HepG2 (cell line): ENCODE measurements around the gene SIGLEC8. TPM values are rescaled to one million over a fixed set of nuclear protein-coding genes. Genes with fewer than 3 reads are reported as not detected.

ENCODE experiments used
- ATAC-seq: fragments of 200-7000 bp; cut with Tn5 transposase; 3 replicates; pipeline ENCODE4 v1.9.1; 2020; ENCODE audit warnings: mild to moderate bottlenecking, moderate library complexity
- BruUV-seq: library from RNA; stranded (reverse); fragments of 400-500 nt; replicated peaks from 2 replicates; lab custom pipeline; 2021; lab: Mats Ljungman, UMichigan
- CTCF ChIA-PET: fragments of 300-600 bp; formaldehyde crosslinking; extraction: SDS; loops from one replicate; lab custom pipeline; 2021; ENCODE audit warnings: low total read pairs, inconsistent platforms, low intra/inter-chr PET ratio; lab: Yijun Ruan, JAX
- POLR2A ChIA-PET: fragments of 350-600 bp; sonication (Branson Sonifier 250); formaldehyde crosslinking; loops from one replicate; lab custom pipeline; 2020; ENCODE audit warnings: antibody characterized with exemption, inconsistent platforms; lab: Yijun Ruan, JAX
- DNase-seq: peaks from one replicate; pipeline ENCODE4 v3.0.0-alpha.2; 2015; ENCODE audit warnings: low spot score
- FAIRE-seq: peaks from 3 replicates; lab custom pipeline; 2011; peaks lifted over from hg19 to GRCh38; lab: Jason Lieb, UNC
- H2AFZ ChIP-seq: one replicate; pipeline ENCODE4 v1.6.1; 2011; ENCODE audit warnings: low read length, inconsistent platforms
- H3K27ac ChIP-seq: fragments of 300-600 bp; 3 replicates; pipeline ENCODE4 v1.8.0; 2011; ENCODE audit warnings: mixed run types, mild to moderate bottlenecking, mixed read lengths, low read length, inconsistent platforms; ENCODE audit not compliant: insufficient read depth; ENCODE audit errors: extremely low read length
- H3K27me3 ChIP-seq, 2 experiments: fragments of 200-600 bp in 1 of 2; 2 replicates in 1 of 2; 3 replicates in 1 of 2; pipeline versions ENCODE4 v1.6.0 to v1.8.0; 2011; ENCODE audit warnings: low read length in 2 of 2, mild to moderate bottlenecking in 2 of 2, moderate library complexity in 2 of 2, inconsistent platforms in 1 of 2; ENCODE audit not compliant: insufficient read depth in 2 of 2, control insufficient read depth in 1 of 2
- H3K36me3 ChIP-seq, 2 experiments: fragments of 200-600 bp in 1 of 2; replicated peaks in 1 of 2; 2 replicates in 1 of 2; 3 replicates in 1 of 2; pipeline versions ENCODE4 v1.5.1 to v1.8.0; 2011; ENCODE audit warnings: low read length in 2 of 2, inconsistent platforms in 1 of 2; ENCODE audit not compliant: insufficient read depth in 2 of 2, control insufficient read depth in 1 of 2
- H3K4me1 ChIP-seq: 2 replicates; pipeline ENCODE4 v1.5.1; 2012; ENCODE audit warnings: low read length, inconsistent platforms; ENCODE audit not compliant: insufficient read depth
- H3K4me2 ChIP-seq: 2 replicates; pipeline ENCODE4 v1.6.0; 2011; ENCODE audit warnings: low read depth, low read length, inconsistent platforms
- H3K4me3 ChIP-seq, 3 experiments: fragments of 200-600 bp in 1 of 3; sonication (generic), shearing (Covaris generic) in 1 of 3; replicated peaks in 1 of 3; 2 replicates each; pipeline ENCODE4 v1.5.1; 2011 to 2016; ENCODE audit warnings: low read length in 3 of 3, inconsistent platforms in 2 of 3, low read depth in 2 of 3, mild to moderate bottlenecking in 2 of 3, control low read depth in 1 of 3, mixed read lengths in 1 of 3; ENCODE audit not compliant: insufficient read depth in 1 of 3
- H3K79me2 ChIP-seq: one replicate; pipeline ENCODE4 v1.6.1; 2011; ENCODE audit warnings: low read length, inconsistent platforms; ENCODE audit not compliant: insufficient read depth
- H3K9ac ChIP-seq: 2 replicates; pipeline ENCODE4 v1.6.0; 2011; ENCODE audit warnings: mild to moderate bottlenecking, low read depth, low read length, inconsistent platforms; ENCODE audit not compliant: insufficient read depth
- H3K9me3 ChIP-seq: 2 replicates; pipeline ENCODE4 v1.5.1; 2012; ENCODE audit warnings: mild to moderate bottlenecking, low read length
- H4K20me1 ChIP-seq: 2 replicates; pipeline ENCODE4 v1.6.0; 2011; ENCODE audit warnings: inconsistent platforms, mild to moderate bottlenecking, low read length, moderate library complexity; ENCODE audit not compliant: insufficient read depth
- AHR ChIP-seq: IDR thresholded peaks from 2 replicates; pipeline ENCODE4 v1.6.1; 2018; ENCODE audit warnings: missing genetic modification reagents, missing compliant biosample characterization
- BORCS8-MEF2B ChIP-seq: sonication (generic); formaldehyde crosslinking; IDR thresholded peaks from 2 replicates; pipeline ENCODE4 v1.8.0; 2022; ENCODE audit warnings: mild to moderate bottlenecking, missing genetic modification reagents
- BRD4 ChIP-seq: sonication (generic); formaldehyde crosslinking; IDR thresholded peaks from 2 replicates; pipeline ENCODE4 v1.4.0; 2020; ENCODE audit warnings: missing genetic modification reagents
- DMAP1 ChIP-seq: IDR thresholded peaks from 2 replicates; pipeline ENCODE4 v1.6.1; 2016
- MED8 ChIP-seq: sonication (generic); formaldehyde crosslinking; IDR thresholded peaks from 2 replicates; pipeline ENCODE4 v1.8.1; 2023; ENCODE audit warnings: mild to moderate bottlenecking, missing genetic modification reagents; ENCODE audit not compliant: insufficient replicate concordance
- POLR2AphosphoS5 ChIP-seq: IDR thresholded peaks from 2 replicates; pipeline ENCODE4 v1.6.1; 2012; ENCODE audit warnings: low read depth, low read length
- SIN3B ChIP-seq: fragments of 150-350 bp; IDR thresholded peaks from 2 replicates; pipeline ENCODE4 v1.6.1; 2014; ENCODE audit warnings: low read length
- YY1 ChIP-seq: IDR thresholded peaks from 2 replicates; pipeline ENCODE4 v1.6.1; 2011; ENCODE audit warnings: low read length, low read depth, moderate library complexity, mild to moderate bottlenecking; ENCODE audit not compliant: insufficient read depth, insufficient replicate concordance
- ZNF136 ChIP-seq: sonication (generic); formaldehyde crosslinking; IDR thresholded peaks from 2 replicates; pipeline ENCODE4 v1.8.1; 2022; ENCODE audit warnings: low read depth, mild to moderate bottlenecking, moderate library complexity, missing genetic modification reagents
- ZNF670 ChIP-seq: sonication (generic); formaldehyde crosslinking; IDR thresholded peaks from 2 replicates; pipeline ENCODE4 v1.8.0; 2022; ENCODE audit warnings: mild to moderate bottlenecking, missing genetic modification reagents, borderline replicate concordance
- ZNF703 ChIP-seq: sonication (generic); formaldehyde crosslinking; IDR thresholded peaks from 2 replicates; pipeline ENCODE4 v1.5.1; 2020; ENCODE audit warnings: missing genetic modification reagents, mild to moderate bottlenecking, moderate library complexity, borderline replicate concordance
- ZSCAN30 ChIP-seq: sonication (generic); formaldehyde crosslinking; IDR thresholded peaks from 2 replicates; pipeline ENCODE4 v1.5.0; 2020; ENCODE audit warnings: mild to moderate bottlenecking, missing genetic modification reagents
- WGBS: methylation state at CpG from one replicate; pipeline ENCODE4 v1.1.6; 2017; ENCODE audit warnings: low lambda C conversion rate; 5-methylcytosine and 5-hydroxymethylcytosine counted together
- in situ Hi-C: cut with HindIII; loops from 2 replicates; pipeline ENCODE4 v1.10.0; 2017; ENCODE audit warnings: low pct_unique_long_range_greater_than_20kb; ENCODE audit not compliant: extremely low pct_ligation_motif_present
- intact Hi-C: fragments of 100-400 bp; cut with micrococcal nuclease; formaldehyde crosslinking; loops from one replicate; pipeline ENCODE4 v1.10.0; 2022; ENCODE audit not compliant: unreplicated experiment
- polyA plus RNA-seq, 8 experiments: library from polyadenylated mRNA; depleted of rRNA in 3 of 8; stranded (reverse) in 7 of 8; unstranded in 1 of 8; fragments of >200 nt; fragmentation: Illumina TruSeq in 4 of 8; extraction: Trizol in 4 of 8; gene quantifications; 2 replicates each; pipeline versions ENCODE4 v1.2.1 to v1.2.3, GENCODE V29; 2011 to 2016; ENCODE audit warnings: low read depth in 4 of 8, missing spikeins in 1 of 8, mixed read lengths in 1 of 8; ENCODE audit not compliant: insufficient read depth in 1 of 8
- total RNA-seq, 5 experiments: library from RNA; depleted of rRNA; stranded (reverse); fragments of >200 nt; fragmentation: Illumina TruSeq; extraction: Trizol; gene quantifications; 2 replicates each; pipeline ENCODE4 v1.2.3, GENCODE V29; 2016; ENCODE audit warnings: low read depth in 1 of 5
- TF ChIP-seq, protein P1 (sequence below): IDR thresholded peaks from 2 replicates; pipeline ENCODE4 v1.4.0; 2020; ENCODE audit warnings: mild to moderate bottlenecking, missing genetic modification reagents

The SIGLEC8 gene
- total and polyA plus RNA-seq, 2 of the 13 experiments (the other 11 are each of a cell fraction or from before 2014, with no cell fraction given): not detected

DNA sequence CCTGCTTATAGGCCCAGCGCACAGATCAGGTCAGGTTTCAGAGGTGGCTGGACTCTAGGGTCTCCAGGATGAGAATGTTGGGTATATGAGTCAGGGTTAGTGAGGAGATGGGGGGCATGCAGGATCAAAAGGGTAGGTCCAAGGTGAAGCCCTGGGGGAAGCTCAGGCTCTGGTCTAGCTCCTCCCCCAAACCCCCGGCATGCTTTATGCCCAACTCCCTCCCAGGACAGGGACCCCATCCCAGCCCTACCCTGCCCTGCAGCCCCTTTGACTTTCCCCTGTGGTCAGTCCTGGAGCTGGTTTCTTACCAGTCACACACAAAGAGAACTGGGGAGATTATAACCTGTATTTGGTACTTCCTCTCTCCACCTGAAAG is 10.3 kb upstream of the SIGLEC8 start:
- H3K9me3 ChIP-seq: no peaks in the 10 kb centered on the region
- H3K36me3 ChIP-seq: no peaks in the 10 kb centered on the region
- no TSS peak for BruUV-seq
- no peak overlapping the region for H3K4me3 ChIP-seq
- no peak overlapping the region for H3K4me2 ChIP-seq
- in situ Hi-C loops: no loop called here
- H4K20me1 ChIP-seq: no peaks in the 10 kb centered on the region
- no peak for TF ChIP-seq AHR (CRISPR knock-in tag)
- no peak for TF ChIP-seq POLR2AphosphoS5
- no peak for TF ChIP-seq BRD4 (CRISPR knock-in tag)
- no peak for TF ChIP-seq ZNF136 (CRISPR knock-in tag)
- ChIA-PET CTCF (no interaction called here), POLR2A (no interaction called here)
- no peak overlapping the region for H3K27ac ChIP-seq
- FAIRE-seq (no peak), DNase-seq (no peak), ATAC-seq (no peak)
- H3K79me2 ChIP-seq: no peaks in the 10 kb centered on the region
- H2AFZ ChIP-seq: no peak overlapping the region
- 0% methylated on average over 1 of the region's 2 CpGs for WGBS
- peaks cover 6% of the 10 kb centered on the region for H3K4me1 ChIP-seq
- intact Hi-C loops: no loop called here
- no peaks in the 10 kb centered on the region for H3K27me3 ChIP-seq
- no peak overlapping the region for H3K9ac ChIP-seq

DNA sequence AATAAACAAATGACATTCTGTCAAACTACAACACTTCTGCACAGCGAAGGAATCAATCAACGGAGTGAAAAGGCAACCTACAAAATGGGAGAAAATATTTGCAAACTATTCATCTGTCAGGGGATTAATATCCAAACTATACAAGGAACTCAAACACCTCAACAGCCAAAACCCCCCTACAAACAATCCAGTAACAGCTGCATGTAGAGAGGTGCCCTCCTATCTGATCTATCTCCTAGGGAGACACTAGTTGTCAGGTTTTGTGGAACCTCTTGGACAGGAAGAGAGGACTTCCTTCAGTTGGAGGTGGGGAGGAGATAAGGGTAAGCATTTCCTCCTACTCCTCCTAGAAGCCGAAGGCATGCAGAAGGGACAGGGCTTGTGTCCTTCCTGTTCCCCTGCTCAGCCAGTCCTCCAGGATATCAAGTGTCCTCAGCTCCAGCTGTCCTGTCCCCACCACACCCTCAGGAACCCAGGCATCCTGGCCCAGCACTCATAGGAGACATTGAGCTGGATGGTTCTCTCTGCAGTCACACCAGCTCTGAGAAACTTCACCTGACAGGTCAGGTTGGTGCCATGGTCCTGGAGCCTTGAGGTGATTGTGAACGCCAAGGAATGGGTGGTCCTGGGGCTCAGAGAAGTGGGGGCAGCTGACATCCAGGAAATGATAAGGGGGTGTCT is 9.8 kb upstream of the SIGLEC8 start:
- in situ Hi-C loops (no loop called here), intact Hi-C loops (no loop called here)
- H3K27me3 ChIP-seq: peaks cover 0 to 3% of the 10 kb centered on the region in 2 experiments; a peak in 2 of 5 replicates
- no peaks in the 10 kb centered on the region for H3K9me3 ChIP-seq
- H3K4me1 ChIP-seq: peaks cover under 1% of the 10 kb centered on the region; the same call in 1 of the 2 replicates
- no peaks in the 10 kb centered on the region for H3K36me3 ChIP-seq
- POLR2A ChIA-PET: no interaction called here
- no peak overlapping the region for H3K9ac ChIP-seq
- WGBS: 3% methylated on average over 4 of the region's 4 CpGs
- no peak overlapping the region for H3K4me3 ChIP-seq
- BruUV-seq: no TSS peak
- ATAC-seq (no peak), DNase-seq (no peak), FAIRE-seq (no peak)
- no peak overlapping the region for H2AFZ ChIP-seq
- TF ChIP-seq ZNF703 (no peak), ZSCAN30 (CRISPR knock-in tag) (no peak), DMAP1 (CRISPR knock-in tag) (no peak), YY1 (no peak), BORCS8-MEF2B (CRISPR knock-in tag) (no peak), SIN3B (no peak), MED8 (CRISPR knock-in tag) (no peak), ZNF670 (CRISPR knock-in tag) (no peak)
- TF ChIP-seq, protein P1, sequence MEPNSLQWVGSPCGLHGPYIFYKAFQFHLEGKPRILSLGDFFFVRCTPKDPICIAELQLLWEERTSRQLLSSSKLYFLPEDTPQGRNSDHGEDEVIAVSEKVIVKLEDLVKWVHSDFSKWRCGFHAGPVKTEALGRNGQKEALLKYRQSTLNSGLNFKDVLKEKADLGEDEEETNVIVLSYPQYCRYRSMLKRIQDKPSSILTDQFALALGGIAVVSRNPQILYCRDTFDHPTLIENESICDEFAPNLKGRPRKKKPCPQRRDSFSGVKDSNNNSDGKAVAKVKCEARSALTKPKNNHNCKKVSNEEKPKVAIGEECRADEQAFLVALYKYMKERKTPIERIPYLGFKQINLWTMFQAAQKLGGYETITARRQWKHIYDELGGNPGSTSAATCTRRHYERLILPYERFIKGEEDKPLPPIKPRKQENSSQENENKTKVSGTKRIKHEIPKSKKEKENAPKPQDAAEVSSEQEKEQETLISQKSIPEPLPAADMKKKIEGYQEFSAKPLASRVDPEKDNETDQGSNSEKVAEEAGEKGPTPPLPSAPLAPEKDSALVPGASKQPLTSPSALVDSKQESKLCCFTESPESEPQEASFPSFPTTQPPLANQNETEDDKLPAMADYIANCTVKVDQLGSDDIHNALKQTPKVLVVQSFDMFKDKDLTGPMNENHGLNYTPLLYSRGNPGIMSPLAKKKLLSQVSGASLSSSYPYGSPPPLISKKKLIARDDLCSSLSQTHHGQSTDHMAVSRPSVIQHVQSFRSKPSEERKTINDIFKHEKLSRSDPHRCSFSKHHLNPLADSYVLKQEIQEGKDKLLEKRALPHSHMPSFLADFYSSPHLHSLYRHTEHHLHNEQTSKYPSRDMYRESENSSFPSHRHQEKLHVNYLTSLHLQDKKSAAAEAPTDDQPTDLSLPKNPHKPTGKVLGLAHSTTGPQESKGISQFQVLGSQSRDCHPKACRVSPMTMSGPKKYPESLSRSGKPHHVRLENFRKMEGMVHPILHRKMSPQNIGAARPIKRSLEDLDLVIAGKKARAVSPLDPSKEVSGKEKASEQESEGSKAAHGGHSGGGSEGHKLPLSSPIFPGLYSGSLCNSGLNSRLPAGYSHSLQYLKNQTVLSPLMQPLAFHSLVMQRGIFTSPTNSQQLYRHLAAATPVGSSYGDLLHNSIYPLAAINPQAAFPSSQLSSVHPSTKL: no peak
- no peak overlapping the region for H3K27ac ChIP-seq
- no peaks in the 10 kb centered on the region for H4K20me1 ChIP-seq
- H3K79me2 ChIP-seq: no peaks in the 10 kb centered on the region
- CTCF ChIA-PET: no interaction called here
- H3K4me2 ChIP-seq: no peak overlapping the region
